Mesenchymal stem cell (in vitro differentiated cells and primary cell): Measurements from ENCODE around the gene RBFOX1.

ENCODE experiments used
- DNase-seq: peaks from one replicate; pipeline ENCODE4 v3.0.0-alpha.2; 2013
- H2AFZ ChIP-seq: one replicate; pipeline ENCODE4 v1.6.1; 2013; ENCODE audit warnings: low read depth, mild to moderate bottlenecking, control low read depth, inconsistent platforms, low read length, moderate library complexity
- H2AK5ac ChIP-seq: 2 replicates; pipeline ENCODE4 v1.6.1; 2013; ENCODE audit warnings: low read length, moderate library complexity, mild to moderate bottlenecking, inconsistent platforms; ENCODE audit not compliant: severe bottlenecking
- H2BK120ac ChIP-seq: one replicate; pipeline ENCODE4 v1.6.1; 2013; ENCODE audit warnings: low read depth, mild to moderate bottlenecking, inconsistent platforms, low read length, moderate library complexity
- H2BK12ac ChIP-seq, 2 experiments: one replicate each; pipeline ENCODE4 v1.6.1; 2013; ENCODE audit warnings: inconsistent platforms in 2 of 2, low read length in 2 of 2, mild to moderate bottlenecking in 2 of 2, moderate library complexity in 2 of 2, control low read depth in 1 of 2
- H2BK15ac ChIP-seq: one replicate; pipeline ENCODE4 v1.6.1; 2013; ENCODE audit warnings: mild to moderate bottlenecking, low read depth, inconsistent platforms; ENCODE audit not compliant: poor library complexity, severe bottlenecking
- H2BK5ac ChIP-seq: 2 replicates; pipeline ENCODE4 v1.6.1; 2013; ENCODE audit warnings: low read depth, mild to moderate bottlenecking, low read length, control low read depth, inconsistent platforms; ENCODE audit not compliant: poor library complexity, severe bottlenecking
- H3K14ac ChIP-seq, 2 experiments: one replicate each; pipeline ENCODE4 v1.6.1; 2013; ENCODE audit warnings: inconsistent platforms in 2 of 2, low read length in 2 of 2, control low read depth in 1 of 2, mild to moderate bottlenecking in 1 of 2, moderate library complexity in 1 of 2
- H3K18ac ChIP-seq, 2 experiments: one replicate each; pipeline ENCODE4 v1.6.1; 2013; ENCODE audit warnings: inconsistent platforms in 2 of 2, low read length in 2 of 2, control low read depth in 1 of 2, low read depth in 1 of 2, mild to moderate bottlenecking in 1 of 2
- H3K23ac ChIP-seq, 2 experiments: one replicate each; pipeline ENCODE4 v1.6.1; 2013; ENCODE audit warnings: inconsistent platforms in 2 of 2, low read length in 2 of 2, mild to moderate bottlenecking in 2 of 2, moderate library complexity in 2 of 2, control low read depth in 1 of 2
- H3K27ac ChIP-seq: 2 replicates; pipeline ENCODE4 v1.5.1; 2013; ENCODE audit warnings: mild to moderate bottlenecking, moderate library complexity, low read length, control low read depth, inconsistent platforms; ENCODE audit not compliant: poor library complexity, severe bottlenecking
- H3K27me3 ChIP-seq, 2 experiments: 2 replicates each; pipeline versions ENCODE4 v1.6.1 to v1.7.0; 2013; ENCODE audit warnings: low read length in 2 of 2, mild to moderate bottlenecking in 2 of 2, moderate library complexity in 2 of 2, control low read depth in 1 of 2, inconsistent platforms in 1 of 2; ENCODE audit not compliant: control insufficient read depth in 1 of 2, insufficient read depth in 1 of 2
- H3K36me3 ChIP-seq, 2 experiments: 2 replicates each; pipeline versions ENCODE4 v1.6.1 to v1.7.0; 2013; ENCODE audit warnings: low read length in 2 of 2, control low read depth in 1 of 2, inconsistent platforms in 1 of 2, low read depth in 1 of 2, mild to moderate bottlenecking in 1 of 2; ENCODE audit not compliant: insufficient read depth in 2 of 2, control insufficient read depth in 1 of 2
- H3K4ac ChIP-seq, 2 experiments: one replicate each; pipeline ENCODE4 v1.6.1; 2013; ENCODE audit warnings: inconsistent platforms in 2 of 2, low read length in 2 of 2, mild to moderate bottlenecking in 2 of 2, moderate library complexity in 2 of 2, control low read depth in 1 of 2, low read depth in 1 of 2
- H3K4me1 ChIP-seq: 2 replicates; pipeline ENCODE4 v1.6.1; 2013; ENCODE audit warnings: low read depth, low read length, control low read depth; ENCODE audit not compliant: control insufficient read depth, insufficient read depth
- H3K4me2 ChIP-seq: 2 replicates; pipeline ENCODE4 v1.6.1; 2013; ENCODE audit warnings: low read length, mild to moderate bottlenecking, inconsistent platforms; ENCODE audit not compliant: poor library complexity, severe bottlenecking
- H3K4me3 ChIP-seq, 2 experiments: 2 replicates each; pipeline versions ENCODE4 v1.5.1 to v1.7.0; 2013; ENCODE audit warnings: low read length in 2 of 2, mild to moderate bottlenecking in 2 of 2, control low read depth in 1 of 2, low read depth in 1 of 2; ENCODE audit not compliant: insufficient read depth in 1 of 2
- H3K79me1 ChIP-seq: replicated peaks from 2 replicates; pipeline ENCODE4 v1.6.1; 2013; ENCODE audit warnings: mild to moderate bottlenecking, control low read depth, low read length, inconsistent platforms; ENCODE audit not compliant: poor library complexity, severe bottlenecking
- H3K9ac ChIP-seq: 2 replicates; pipeline ENCODE4 v1.7.0; 2013; ENCODE audit warnings: mild to moderate bottlenecking, low read length, moderate library complexity
- H3K9me3 ChIP-seq: 2 replicates; pipeline ENCODE4 v1.7.0; 2013; ENCODE audit warnings: mild to moderate bottlenecking, low read length; ENCODE audit not compliant: control insufficient read depth
- H4K8ac ChIP-seq: one replicate; pipeline ENCODE4 v1.6.1; 2013; ENCODE audit warnings: inconsistent platforms, mild to moderate bottlenecking, low read length, moderate library complexity
- H4K91ac ChIP-seq: one replicate; pipeline ENCODE4 v1.6.1; 2013; ENCODE audit warnings: mild to moderate bottlenecking, low read length, inconsistent platforms
- WGBS: methylation state at CpG from one replicate; pipeline ENCODE4 v1.1.7; 2013; ENCODE audit warnings: mixed read lengths; 5-methylcytosine and 5-hydroxymethylcytosine counted together

Gene RBFOX1

DNA sequence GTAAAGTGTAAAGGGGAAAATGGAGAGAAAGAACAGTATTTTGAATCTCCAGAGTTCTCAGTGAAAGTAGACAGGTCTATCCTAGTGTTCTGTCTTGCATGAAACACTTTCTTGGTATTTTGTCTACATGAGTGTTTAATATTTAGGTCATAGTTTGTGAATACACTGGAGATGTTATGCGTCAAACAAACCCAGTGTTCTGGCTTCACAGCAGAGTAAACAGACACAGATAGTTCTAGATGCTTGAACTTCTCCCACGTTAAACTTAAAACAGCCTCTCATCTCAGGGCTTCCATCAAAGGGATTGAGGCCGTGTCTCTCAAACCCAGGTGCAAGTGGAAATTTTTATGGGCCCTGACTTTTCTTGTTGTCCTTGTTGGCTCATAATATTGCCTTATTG lies 48.3 kb downstream of the RBFOX1 start:
- Histone ChIP-seq H3K14ac (no peak overlapping the region), H3K27ac (no peak overlapping the region), H3K9ac (no peak overlapping the region), H2AFZ (no peak overlapping the region), H3K79me1 (no peaks in the 10 kb centered on the region), H3K36me3 (no peaks in the 10 kb centered on the region), H3K18ac (no peak overlapping the region), H2BK5ac (no peak overlapping the region), H3K4me2 (no peak overlapping the region), H4K91ac (no peak overlapping the region), H3K23ac (no peak overlapping the region), H3K4me1 (no peaks in the 10 kb centered on the region), H2BK12ac (no peak overlapping the region), H2BK120ac (no peak overlapping the region), H3K4me3 (no peak overlapping the region), H2BK15ac (no peak overlapping the region), H3K4ac (no peak overlapping the region), H3K9me3 (no peaks in the 10 kb centered on the region), H4K8ac (no peak overlapping the region), H2AK5ac (no peak overlapping the region), H3K27me3 (no peaks in the 10 kb centered on the region)
- no peak for DNase-seq
- WGBS, result 61% methylated on average over 3 of the region's 3 CpGs

DNA sequence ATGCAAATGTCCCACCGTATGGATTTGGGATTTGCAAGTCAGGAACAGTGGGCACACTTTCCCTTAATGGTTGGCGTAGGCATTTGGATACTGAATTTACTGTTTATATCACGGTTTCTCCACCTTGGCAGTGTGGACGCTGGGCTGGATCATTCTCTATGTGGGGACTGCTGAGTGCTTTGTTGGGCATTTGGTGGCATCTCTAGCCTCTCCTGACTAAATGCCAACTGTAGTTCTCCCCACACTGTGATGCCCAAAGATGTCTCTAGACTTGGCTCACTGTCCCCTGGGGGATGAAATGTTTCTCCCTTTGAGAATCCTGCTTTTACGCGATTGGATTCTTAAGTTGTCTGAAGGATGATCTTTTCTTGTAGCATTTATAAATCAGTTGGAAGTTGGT lies 49.0 kb downstream of the RBFOX1 start:
- 81% methylated on average over 5 of the region's 6 CpGs for WGBS
- Histone ChIP-seq H3K79me1 (no peaks in the 10 kb centered on the region), H3K9ac (no peak overlapping the region), H4K8ac (no peak overlapping the region), H3K27ac (no peak overlapping the region), H3K4me3 (no peak overlapping the region), H2BK120ac (no peak overlapping the region), H3K27me3 (no peaks in the 10 kb centered on the region), H3K9me3 (no peaks in the 10 kb centered on the region), H2BK12ac (no peak overlapping the region), H2BK5ac (no peak overlapping the region), H2BK15ac (no peak overlapping the region), H3K4me2 (no peak overlapping the region), H2AFZ (no peak overlapping the region), H3K23ac (no peak overlapping the region), H3K4me1 (no peaks in the 10 kb centered on the region), H4K91ac (no peak overlapping the region), H3K18ac (no peak overlapping the region), H3K14ac (no peak overlapping the region), H3K36me3 (no peaks in the 10 kb centered on the region), H3K4ac (no peak overlapping the region), H2AK5ac (no peak overlapping the region)
- DNase-seq, result no peak

DNA sequence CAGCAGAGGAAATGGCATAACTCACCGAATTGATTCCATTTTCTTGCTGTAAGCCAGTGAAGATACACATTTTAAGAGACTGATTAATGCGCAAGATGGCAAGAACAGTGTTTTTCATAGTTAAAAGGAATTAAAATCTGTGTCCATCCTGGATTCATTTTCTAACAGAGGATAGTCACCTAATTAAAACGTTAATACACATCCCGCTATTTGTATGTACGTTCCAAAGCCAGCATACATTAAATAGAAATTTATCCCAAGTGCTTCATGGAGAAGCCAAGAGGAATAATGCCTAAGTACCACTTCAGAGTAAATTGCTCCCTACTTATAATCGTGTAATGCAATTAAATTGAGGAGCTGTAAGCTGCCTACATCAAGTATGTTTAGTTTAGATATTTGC lies 49.9 kb downstream of the RBFOX1 start:
- Histone ChIP-seq H3K23ac (no peak overlapping the region), H3K27me3 (no peaks in the 10 kb centered on the region), H3K4me1 (no peaks in the 10 kb centered on the region), H3K36me3 (no peaks in the 10 kb centered on the region), H3K4me3 (no peak overlapping the region), H3K27ac (no peak overlapping the region), H3K9me3 (no peaks in the 10 kb centered on the region), H2BK12ac (no peak overlapping the region), H2AK5ac (no peak overlapping the region), H4K91ac (no peak overlapping the region), H2BK15ac (no peak overlapping the region), H2AFZ (no peak overlapping the region), H2BK120ac (no peak overlapping the region), H3K14ac (no peak overlapping the region), H3K4me2 (no peak overlapping the region), H4K8ac (no peak overlapping the region), H3K79me1 (no peaks in the 10 kb centered on the region), H2BK5ac (no peak overlapping the region), H3K18ac (no peak overlapping the region), H3K9ac (no peak overlapping the region), H3K4ac (no peak overlapping the region)
- WGBS, result 74% methylated on average over 5 of the region's 6 CpGs
- DNase-seq, result no peak

DNA sequence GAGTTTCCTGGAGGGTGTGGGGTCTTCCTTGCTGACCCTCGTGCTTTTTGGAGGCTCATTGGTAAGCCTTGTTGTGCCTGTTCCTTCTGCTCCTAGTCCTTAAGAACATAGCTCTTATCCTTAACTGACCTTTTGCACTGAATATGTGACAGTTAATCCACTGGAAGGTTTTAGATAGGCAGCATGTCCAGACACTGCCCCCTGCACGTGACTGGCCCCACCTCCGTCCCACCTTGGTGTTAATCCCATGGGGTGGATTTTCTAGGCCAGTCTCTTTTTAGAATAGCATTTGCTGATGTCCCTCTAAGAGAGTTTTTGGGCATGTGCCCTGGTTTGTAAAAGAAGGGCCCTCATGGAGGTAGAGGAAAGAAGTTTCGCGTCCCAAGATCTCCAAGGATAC lies 58.3 kb downstream of the RBFOX1 start:
- H3K14ac ChIP-seq, result no peak overlapping the region
- no peak overlapping the region for H3K4me2 ChIP-seq
- H3K4me1 ChIP-seq, result no peaks in the 10 kb centered on the region
- H3K23ac ChIP-seq, result no peak overlapping the region
- no peaks in the 10 kb centered on the region for H3K9me3 ChIP-seq
- no peak overlapping the region for H3K9ac ChIP-seq
- no peak for DNase-seq
- H4K91ac ChIP-seq, result no peak overlapping the region
- 78% methylated on average over 5 of the region's 5 CpGs for WGBS
- no peaks in the 10 kb centered on the region for H3K36me3 ChIP-seq
- no peak overlapping the region for H3K18ac ChIP-seq
- no peaks in the 10 kb centered on the region for H3K79me1 ChIP-seq
- no peak overlapping the region for H3K4me3 ChIP-seq
- no peak overlapping the region for H2BK12ac ChIP-seq
- no peak overlapping the region for H2BK5ac ChIP-seq
- no peak overlapping the region for H2AK5ac ChIP-seq
- no peaks in the 10 kb centered on the region for H3K27me3 ChIP-seq
- no peak overlapping the region for H4K8ac ChIP-seq
- H3K27ac ChIP-seq, result no peak overlapping the region
- H2BK15ac ChIP-seq, result no peak overlapping the region
- H3K4ac ChIP-seq, result no peak overlapping the region
- H2BK120ac ChIP-seq, result no peak overlapping the region
- no peak overlapping the region for H2AFZ ChIP-seq
